HCEC 1CT (cell line): ENCODE data around the gene ELF1.
A peak's percentile ranks its signal among the peaks of the same experiment; 100 is the strongest.
"Not testable (repeated sequence)": the region's sequence is repeated elsewhere in the genome, so short reads cannot be mapped to it uniquely, and the experiment has no call there.

ENCODE experiments used
- DNase-seq: peaks from one replicate; pipeline ENCODE4 v3.0.0-alpha.2; 2017

The ELF1 gene

DNA sequence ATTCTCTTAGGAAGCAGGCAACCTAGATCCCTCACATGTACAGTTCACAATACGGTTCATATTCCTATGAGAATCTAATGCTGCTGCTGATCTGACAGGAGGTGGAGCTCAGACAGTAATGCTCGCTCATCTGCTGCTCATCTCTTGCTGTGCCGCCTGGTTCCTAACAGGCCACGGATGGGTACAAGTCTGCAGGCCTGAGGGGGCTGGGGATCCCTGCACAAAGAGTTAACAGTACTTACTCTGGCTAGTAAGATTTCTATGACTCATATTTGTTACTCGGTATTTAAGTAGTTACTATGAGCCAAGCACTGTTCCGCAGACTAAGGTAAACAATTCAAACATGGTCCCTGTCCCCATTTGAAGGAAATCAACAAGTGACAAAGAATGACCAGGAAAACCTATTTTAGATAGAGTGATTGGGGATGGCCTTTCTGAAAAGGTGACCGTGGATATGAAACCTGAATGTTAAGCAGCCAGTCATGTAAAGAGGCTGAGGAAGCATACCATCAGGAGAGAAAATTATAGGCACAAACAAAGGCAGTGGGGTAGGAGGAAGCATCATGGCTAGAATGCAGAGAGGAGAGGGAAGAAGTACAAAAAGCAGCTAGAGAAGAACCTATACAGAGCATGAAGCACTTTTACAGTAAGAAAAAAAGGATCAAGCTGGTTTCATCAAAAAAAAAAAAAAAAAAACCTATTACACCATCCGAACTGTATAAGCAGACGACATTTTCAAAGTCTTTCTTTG is 21.6 kb upstream of the ELF1 start:
- DNase-seq = no peak

DNA sequence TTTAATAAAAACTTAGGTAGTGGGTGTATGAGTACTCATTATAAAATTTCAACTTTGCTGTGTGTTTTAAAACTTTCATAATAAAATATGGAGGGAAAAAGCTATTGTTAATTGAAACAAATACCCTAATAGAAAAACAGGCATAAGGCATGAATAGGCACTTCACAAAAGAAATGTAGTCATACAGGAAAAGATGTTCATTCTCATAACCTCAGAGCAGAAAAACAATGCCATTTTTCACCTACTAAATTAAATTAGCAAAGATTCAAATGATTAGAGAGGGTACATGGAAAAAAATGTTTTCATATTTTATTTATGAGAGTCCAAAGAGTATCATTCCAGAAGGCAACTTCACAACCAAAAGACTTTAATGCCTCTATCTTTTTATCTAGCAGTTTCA is 20.6 kb upstream of the ELF1 start:
- DNase-seq = no peak

DNA sequence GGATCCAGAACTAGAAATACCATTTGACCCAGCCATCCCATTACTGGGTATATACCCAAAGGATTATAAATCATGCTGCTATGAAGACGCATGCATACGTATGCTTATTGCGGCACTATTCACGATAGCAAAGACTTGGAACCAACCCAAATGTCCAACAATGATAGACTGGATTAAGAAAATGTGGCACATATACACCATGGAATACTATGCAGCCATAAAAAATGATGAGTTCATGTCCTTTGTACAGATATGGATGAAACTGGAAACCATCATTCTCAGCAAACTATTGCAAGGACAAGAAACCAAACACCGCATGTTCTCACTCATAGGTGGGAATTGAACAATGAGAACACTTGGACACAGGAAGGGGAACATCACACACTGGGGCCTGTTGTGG is 17.4 kb upstream of the ELF1 start:
- DNase-seq = not testable (repeated sequence)

DNA sequence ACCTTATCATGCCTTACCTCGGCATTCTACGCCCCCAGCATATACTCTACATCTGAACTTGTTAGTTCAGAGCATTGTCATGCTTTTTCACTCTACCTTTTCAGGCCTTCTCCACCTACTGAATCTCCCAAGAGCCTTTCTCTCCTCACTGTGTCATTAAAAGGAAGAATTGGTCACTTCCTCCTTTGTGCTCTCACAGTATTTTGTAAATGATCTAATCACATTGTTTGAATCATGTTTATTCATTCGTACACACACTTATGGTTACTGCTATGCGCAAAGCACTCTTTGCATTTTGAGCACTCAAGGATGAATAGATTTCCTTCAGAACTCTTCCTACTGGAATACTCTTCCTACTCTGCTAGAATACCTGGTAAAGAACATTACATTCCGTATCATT is 15.8 kb upstream of the ELF1 start:
- no peak for DNase-seq

DNA sequence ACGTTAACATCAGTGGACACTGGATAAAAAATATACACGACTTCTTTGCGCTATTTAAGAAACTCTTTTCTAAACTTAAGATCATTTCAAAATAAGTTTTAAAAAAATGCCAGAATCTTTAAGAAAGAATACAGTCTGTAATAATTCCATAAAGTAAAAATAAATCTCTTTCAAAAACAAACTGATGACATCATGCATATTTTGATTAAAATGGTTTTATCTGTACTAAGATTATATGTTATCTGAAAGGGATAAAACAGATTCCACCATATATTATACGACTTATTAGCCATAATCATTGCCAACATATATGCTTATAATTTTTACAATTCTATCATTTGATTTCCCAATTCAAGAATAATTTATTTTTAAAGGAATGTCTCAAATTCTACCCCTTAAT is 15.3 kb upstream of the ELF1 start:
- DNase-seq = no peak

DNA sequence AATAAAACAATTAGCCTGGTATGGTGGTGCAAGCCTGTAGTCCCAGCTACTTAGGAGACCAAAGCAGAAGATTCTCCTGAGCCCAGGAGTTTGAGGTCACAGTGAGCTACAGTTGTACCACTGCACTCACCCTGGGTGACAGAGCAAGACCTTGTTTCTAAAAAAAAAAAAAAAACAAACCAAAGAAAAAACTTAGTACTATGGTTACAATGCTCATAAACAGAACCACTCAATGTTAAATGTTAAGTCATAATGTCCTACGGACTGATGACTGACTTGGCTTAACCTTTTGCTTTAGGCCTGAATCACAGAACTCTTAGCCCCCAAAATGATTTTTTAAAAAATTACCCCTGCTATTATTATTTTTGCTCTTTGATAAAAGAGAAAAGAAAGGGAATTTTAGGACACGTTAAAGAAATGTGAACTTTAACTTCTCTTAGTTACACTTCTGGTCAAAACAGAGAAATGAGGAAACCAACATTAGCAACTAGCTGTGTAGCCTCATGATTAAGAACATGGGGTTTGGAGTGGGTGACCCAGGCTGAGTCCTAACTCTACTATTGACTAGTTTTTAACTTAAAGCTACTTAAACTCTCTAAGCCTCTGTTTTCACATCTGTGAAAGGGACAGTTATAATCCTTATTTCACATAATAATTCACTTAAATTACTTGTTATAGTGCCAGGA is 13.7 kb upstream of the ELF1 start:
- no peak for DNase-seq

DNA sequence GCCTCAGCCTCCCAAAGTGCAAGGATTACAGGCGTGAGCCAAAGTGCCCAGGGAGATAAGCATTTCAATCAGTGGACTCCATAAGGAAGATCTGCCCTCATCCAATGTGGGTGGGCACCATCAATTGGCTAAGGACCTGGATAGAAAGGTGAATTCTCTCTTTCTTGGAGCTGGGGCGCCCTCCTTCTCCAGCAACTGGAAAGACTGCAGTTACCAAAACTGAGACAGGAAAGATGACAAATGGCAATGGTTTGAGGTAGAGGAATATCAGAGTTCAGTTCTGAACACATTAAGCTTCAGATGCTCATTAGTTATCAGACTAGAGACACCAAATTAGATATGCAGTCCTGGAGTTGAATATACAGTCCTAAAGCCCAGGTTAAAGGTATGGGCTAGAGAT is 10.5 kb upstream of the ELF1 start:
- DNase-seq = no peak

DNA sequence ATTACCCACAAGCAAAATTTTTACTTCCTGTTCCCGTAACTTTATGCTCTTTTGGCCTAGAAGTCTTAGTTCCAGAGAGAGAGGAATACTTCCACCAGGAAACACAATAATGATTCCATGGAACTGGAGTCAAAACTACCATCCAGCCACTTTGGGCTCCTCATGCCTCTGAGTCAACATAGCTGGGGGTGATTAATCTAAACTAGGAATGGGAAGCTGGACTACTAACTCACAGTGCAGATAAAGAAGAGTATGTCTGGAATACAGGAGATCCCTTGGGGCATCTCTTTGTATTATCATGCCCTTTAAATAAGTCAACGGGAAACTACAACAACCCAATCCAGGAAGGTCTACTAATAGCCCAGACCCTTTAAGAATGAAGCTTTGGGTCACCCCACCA is 8.9 kb upstream of the ELF1 start:
- no peak for DNase-seq

DNA sequence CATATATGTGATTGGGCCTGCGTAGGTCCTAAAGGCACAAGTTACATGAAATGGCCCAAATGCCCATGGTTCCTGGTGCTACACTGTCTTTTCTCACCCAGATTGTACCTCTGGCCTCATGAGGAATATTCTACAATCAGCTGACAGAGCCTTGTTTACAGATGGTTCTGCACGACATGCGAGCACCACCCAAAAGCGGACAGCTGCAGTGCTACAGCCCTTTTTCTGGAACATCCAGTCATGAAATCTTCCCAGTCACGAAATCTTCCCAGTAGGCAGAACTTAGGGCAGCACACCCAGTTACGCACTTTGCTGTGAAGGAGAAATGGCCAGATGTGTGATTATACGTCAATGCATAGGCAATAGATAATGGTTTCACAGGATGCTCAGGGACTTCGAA is 7.7 kb upstream of the ELF1 start:
- no peak for DNase-seq

DNA sequence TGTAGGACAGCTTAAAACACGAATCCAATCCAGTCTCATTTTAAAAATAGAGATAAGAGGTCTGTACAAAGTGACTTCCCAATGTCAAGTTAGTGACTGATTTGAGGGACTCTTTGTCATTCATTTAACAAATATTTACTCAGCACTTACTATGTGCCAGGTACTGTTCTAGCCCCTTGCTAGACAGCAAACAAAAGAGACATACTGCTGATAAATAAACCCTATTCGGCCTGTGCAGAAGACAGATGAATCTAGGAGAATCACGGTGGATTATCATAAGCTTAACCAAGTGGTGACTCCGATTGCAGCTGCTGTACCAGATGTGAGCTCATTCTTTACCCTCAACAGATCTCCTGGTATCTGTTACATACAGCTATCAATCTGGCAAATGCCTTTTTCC is 6.4 kb upstream of the ELF1 start:
- DNase-seq = no peak

DNA sequence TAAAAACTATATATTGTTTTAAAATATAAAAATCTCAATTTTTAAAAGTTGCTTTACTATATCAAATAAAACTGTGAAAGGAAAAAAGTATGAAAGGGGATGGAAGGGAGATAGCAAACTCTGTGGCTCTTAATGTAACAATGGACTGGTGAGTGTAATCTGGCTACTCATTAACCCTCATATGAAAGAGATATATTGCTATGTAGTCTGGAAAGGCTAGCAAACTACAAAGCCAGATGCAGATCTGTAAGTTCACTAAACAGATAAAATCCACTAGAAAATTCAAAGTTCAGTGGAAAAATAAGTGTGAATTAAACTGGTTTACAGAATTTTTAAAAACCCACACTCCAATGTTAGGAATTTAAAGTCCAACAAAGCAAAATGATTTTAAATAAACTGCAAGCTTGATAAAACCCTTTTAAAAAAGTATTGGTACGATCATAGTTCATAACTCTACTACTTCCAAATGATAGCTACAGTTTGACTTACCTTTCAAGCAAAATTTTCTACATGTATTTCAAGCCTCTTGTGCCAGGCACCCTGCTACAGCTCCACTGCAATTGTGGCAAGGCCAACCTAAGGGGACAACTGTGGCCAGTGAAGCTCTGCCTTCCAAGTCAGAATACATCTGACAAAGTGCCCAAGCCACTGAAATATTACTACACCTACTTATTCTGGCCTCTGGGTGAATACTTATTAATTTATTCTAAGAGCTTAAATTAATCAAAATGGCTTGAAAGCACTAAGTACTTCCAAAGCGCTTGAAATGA is 647 bp upstream of the ELF1 start:
- DNase-seq = no peak

DNA sequence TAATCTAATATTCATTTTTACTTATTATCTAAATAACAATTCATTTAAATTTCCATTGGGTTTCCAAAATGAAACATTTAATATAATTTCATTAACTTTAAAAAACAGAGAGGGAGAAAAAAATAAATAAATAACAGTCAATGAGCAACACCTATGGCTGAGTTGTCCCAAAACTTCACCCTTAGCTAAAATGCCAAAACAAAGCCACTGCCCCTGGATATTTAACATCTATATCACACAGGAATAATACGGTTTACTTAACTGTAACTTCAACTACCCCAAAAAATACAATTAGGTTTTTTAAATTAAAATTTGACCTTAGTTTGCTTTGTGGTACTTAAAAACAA is 541 bp downstream of the ELF1 start:
- no peak for DNase-seq

DNA sequence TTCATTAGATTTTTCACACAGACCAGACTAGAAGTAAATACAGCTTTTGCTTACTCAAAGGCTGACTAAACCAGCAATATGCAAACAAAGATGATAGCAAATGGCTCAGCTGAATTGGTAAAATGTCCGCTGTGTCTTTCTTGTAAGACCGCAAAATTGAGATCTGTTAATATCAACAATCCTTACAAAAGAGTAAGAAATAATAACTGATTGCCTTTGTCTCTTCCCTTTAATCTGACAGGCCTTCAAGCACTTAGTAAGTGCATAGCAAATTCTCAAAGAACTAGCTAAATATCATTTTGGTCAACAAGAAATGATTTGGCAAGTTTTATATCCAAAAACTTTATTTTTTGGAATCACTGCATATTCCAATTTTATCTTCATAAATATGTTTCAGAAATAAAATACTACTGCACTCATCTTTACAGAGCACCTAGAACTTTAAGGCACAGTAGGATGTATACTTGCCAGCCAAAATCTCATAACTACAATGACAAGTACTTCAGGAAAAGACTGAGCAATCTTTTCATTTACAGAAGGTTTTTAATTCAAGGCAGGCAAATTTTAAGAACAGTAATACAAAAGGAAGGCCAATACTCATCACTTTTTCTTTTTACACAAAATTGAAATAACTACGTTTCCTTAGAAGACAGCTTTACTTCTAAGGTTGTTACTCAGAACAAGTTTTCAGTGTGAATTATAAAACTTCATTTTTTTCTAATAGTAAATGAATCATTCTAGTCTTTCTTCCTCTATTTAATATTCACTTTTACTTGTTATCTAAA is 1.1 kb downstream of the ELF1 start:
- no peak for DNase-seq

DNA sequence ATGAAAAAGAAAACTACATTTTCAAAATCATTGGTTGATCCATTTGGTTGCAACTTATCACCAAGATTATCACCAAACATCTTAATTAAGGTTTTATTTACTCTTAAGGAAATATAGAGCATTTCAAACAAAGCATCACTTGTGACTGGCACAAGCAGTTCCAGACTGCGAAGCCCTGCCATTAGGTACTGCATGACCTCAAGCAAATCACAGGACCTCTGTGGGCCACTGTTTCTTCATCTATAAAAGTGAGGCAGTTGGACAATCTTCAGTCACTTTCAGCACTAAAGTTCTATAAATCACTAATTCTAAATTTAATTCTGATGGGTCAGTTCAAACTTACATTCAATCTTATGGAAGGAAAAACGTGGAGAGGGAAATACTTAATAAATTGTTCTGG is 2.0 kb downstream of the ELF1 start:
- DNase-seq = no peak

DNA sequence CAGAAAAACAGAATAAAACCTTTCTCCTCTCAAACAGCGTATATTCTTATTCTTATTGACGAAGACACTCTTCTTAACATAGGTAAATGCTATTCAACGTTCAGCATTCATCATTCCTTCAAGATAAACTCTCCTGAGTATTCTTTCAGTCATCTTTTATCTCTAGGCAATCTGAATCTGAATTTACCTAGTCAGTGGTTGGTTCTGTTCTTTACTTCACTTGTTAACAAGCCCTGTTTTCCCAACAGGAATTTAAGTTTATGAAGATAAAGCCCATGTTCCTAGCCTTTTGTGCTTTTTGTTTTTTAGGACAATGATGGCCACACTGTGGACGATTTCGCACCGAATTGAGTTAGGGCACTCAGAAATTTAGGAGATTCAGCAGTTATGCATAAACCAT is 3.2 kb downstream of the ELF1 start:
- DNase-seq = no peak

DNA sequence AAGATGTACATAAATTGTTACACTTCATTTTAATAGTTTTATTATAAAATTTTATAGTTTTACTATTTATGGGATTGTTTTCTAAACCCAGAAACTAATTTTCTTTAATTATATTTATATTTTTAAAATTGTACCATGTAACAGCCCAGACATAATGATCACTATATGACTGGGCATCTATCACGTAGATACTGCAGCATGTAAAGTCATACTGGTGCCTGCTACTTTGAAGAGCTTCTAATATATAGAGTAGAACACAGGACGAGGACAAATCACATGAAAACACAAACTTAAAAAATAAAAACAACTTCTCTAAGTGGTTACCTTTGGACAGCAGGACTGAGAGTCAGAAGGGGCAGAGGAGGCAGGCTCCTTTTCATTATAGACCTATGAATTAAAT is 5.3 kb downstream of the ELF1 start:
- no peak for DNase-seq

DNA sequence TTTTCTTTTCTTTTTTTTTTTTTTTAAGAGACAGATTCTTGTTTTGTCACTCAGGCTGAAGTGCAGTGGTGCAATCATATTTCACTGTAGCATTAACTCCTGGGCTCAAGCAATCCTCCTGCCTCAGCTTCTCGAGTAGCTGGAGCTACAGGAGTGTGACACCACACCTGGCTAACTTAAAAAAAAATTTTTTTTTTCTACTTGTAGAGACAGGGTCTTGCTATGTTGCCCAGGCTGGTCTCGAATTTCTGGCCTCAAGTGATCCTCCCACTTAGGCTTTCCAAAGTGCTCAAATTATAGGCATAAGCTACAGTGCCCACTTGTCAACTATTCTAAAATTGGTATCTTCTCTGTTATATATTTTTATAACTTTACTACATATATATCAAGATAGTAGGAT is 6.6 kb downstream of the ELF1 start:
- no peak for DNase-seq

DNA sequence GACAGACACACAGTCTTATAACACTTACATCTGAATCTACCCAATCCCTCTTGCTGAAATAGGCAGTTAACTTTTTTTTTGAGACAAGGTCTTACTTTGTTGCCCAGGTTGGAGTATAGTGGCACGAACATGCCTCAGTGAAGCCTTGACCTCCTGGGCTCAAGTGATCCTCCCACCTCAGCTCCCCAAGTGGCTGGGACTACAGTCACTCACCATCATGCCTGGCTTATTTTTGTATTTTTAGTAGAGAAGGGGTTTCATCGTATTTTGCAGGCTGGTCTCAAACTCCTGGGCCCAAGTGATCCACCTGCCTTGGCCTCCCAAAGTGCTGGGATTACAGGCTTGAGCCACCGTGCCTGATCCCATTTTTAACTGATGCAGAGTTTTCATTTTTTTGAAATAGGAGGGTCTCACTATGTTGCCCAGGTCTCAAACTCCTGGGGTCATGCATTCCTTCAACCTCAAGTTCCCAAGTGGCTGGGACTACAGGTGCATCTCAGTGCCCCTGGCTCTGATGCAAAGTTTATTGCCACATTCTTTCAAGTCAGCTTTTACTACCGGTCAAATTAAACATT is 7.6 kb downstream of the ELF1 start:
- DNase-seq = no peak

DNA sequence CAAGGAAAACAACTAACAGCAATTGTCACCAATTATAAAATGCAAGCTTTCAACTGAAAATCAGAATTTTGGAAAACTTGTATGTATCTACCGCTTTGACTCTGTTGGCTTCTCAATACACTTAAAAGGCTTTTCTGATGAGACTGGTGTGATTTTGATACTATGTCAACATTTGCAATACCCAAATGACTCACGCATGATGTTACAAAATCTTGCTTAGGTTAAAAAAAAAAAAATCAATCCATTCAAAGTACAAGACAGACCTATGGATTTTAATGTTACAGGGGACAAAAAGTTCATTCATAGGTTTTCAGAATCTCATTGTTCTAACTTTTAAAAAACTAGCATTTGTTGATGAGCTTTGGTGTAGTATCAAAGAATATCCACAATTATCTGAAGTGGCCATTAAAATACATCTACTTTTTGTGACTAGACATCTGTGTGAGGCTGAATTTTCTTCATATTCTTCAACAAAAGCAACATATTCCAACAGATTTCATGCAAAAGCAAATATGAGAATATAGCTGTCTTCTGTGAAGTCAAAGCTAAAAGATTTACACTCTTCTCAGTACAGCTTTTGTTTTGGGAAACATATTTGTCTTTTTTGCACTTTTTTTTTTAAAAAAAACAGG is 10.7 kb downstream of the ELF1 start:
- DNase-seq = peak; percentile 80

DNA sequence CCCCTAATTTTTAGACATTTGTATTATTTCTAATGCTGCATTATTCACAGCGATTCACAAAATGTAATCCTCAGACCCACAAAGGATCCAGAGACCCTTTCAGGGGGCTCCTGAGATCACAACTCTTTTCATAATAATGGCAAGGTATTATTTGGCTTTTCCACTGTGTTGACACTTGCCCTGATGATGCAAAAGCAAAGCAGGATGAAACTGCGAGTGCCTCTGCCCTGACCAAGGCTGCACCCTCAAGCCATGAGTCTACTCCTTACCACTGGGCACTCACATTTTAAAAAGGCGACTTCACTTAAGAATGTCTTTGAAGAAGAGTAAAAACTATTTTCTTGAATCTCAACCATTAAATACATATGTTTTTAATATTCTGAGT is 11.4 kb downstream of the ELF1 start:
- DNase-seq = no peak

DNA sequence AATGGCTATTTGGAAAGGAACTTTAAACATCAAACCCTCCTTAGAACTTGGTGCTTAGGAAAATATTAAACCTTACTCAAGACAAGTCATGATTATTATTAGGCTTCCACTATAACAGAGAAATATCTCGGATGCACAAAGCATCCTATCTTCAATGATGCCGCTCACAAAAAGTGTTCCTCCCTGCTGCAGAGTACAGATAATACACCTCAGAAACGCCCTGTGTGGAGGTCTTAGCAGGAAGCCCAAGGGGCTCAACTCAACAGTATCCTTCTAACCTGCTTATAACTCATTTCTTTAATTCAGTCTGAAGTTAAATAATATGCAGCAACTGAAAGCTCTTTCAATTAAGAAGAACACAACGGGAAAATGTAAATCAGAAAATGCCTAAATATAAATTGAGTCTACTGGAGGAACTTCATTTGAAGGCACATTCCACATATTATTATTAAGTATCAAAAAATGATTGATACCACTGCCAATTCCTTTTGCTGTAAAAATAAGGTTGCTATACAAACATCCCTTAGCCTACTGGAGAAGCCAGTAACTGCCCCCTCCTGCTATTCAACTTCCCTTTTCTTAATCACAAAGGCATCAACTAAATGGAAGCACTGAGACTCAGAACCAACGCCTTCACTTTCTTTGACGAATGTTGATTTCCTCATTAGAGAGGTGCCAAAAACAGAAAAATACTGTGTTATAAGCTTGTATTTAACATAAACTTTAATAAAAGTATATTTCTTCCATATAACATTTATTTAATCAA is 12.0 kb downstream of the ELF1 start:
- no peak for DNase-seq

DNA sequence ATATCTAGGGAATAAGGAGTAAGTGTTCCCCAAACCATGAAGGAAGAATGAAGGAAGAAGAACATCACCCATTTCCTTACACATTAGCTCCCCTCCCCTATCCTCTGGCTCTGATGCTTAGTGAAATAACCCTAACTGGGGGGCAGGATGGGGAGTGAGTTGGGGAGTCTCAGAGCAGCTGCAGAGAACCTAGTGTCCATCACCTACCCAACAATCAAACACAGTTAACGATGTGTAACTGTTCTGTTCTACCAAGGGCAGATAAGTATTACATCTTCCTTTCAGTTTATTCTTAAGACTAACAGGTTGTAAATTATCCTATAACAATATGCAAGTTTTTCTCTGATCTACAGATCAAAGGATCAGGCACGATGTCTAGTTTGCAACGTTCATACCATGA is 12.8 kb downstream of the ELF1 start:
- no peak for DNase-seq
